Cardiac muscle cell (in vitro differentiated cells and primary cell): ENCODE measurements around the gene RYR2. TPM values are rescaled to one million over a fixed set of nuclear protein-coding genes. Genes with fewer than 3 reads are reported as not detected.

Experiments used
- DNase-seq, 2 donors: peaks; one replicate each; pipeline versions ENCODE4 v3.0.0 to v3.0.0-alpha.2; 2010 to 2017; ENCODE audit warnings: low read depth in 1 of 2, low spot score in 1 of 2
- H3K27ac ChIP-seq: fragments of 200-600 bp; sonication (generic); 2 replicates; pipeline ENCODE4 v1.5.1; 2016
- H3K27me3 ChIP-seq: fragments of 200-600 bp; sonication (generic); 2 replicates; pipeline ENCODE4 v1.6.0; 2016; ENCODE audit warnings: control low read depth
- H3K36me3 ChIP-seq: fragments of 200-600 bp; sonication (generic); 2 replicates; pipeline ENCODE4 v1.5.1; 2016; ENCODE audit warnings: control low read depth
- H3K4me1 ChIP-seq: fragments of 200-600 bp; sonication (generic); 2 replicates; pipeline ENCODE4 v1.8.1; 2017; ENCODE audit warnings: low read depth, mild to moderate bottlenecking, mixed run types
- H3K4me3 ChIP-seq: fragments of 200-600 bp; sonication (generic); 2 replicates; pipeline ENCODE4 v1.5.1; 2016; ENCODE audit warnings: mild to moderate bottlenecking
- H3K9me3 ChIP-seq: fragments of 200-600 bp; sonication (generic); 2 replicates; pipeline ENCODE4 v1.5.1; 2017; ENCODE audit warnings: low read depth, mild to moderate bottlenecking, control low read depth
- polyA plus RNA-seq: library from polyadenylated mRNA; unstranded; fragments of >200 nt; fragmentation: Nextera tagmentation; extraction: Ambion mirVana; gene quantifications from 2 replicates; pipeline ENCODE4 v1.2.1, GENCODE V29; 2016
- total RNA-seq: library from RNA; depleted of rRNA; stranded (reverse); fragments of >200 nt; gene quantifications from 2 replicates; pipeline ENCODE4 v1.2.3, GENCODE V29; 2016
- TF ChIP-seq, protein P1 (sequence below): IDR thresholded peaks from 2 replicates; pipeline ENCODE4 v1.5.1; 2012; ENCODE audit warnings: low read depth, mild to moderate bottlenecking, low read length

The RYR2 gene
- total and polyA plus RNA-seq, 2 experiments from 2014 or later: 29.8 to 155 TPM

DNA sequence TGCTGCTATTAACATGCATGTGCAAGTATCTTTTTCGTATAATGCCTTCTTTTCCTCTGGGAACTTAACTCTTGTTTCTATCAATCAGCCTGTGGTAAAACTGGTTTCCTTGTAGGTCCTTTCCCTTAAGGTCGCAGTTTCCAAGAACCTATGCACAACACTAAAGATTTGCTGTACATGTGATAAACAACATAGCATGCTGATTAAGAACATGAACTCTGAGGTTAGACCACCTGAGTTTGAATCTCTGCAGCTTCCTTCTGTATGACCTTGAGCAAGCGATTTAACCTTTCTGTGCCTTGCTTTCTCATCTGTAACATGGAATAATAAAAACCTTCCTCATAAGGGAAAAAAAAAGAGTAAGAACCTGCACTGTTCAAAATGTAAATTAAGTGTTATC lies 186.4 kb downstream of the RYR2 start:
- DNase-seq: no peak
- no peaks in the 10 kb centered on the region for H3K36me3 ChIP-seq
- H3K4me3 ChIP-seq: no peak overlapping the region
- H3K27me3 ChIP-seq: no peaks in the 10 kb centered on the region
- TF ChIP-seq, protein P1, sequence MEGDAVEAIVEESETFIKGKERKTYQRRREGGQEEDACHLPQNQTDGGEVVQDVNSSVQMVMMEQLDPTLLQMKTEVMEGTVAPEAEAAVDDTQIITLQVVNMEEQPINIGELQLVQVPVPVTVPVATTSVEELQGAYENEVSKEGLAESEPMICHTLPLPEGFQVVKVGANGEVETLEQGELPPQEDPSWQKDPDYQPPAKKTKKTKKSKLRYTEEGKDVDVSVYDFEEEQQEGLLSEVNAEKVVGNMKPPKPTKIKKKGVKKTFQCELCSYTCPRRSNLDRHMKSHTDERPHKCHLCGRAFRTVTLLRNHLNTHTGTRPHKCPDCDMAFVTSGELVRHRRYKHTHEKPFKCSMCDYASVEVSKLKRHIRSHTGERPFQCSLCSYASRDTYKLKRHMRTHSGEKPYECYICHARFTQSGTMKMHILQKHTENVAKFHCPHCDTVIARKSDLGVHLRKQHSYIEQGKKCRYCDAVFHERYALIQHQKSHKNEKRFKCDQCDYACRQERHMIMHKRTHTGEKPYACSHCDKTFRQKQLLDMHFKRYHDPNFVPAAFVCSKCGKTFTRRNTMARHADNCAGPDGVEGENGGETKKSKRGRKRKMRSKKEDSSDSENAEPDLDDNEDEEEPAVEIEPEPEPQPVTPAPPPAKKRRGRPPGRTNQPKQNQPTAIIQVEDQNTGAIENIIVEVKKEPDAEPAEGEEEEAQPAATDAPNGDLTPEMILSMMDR: no peak
- no peaks in the 10 kb centered on the region for H3K9me3 ChIP-seq
- H3K27ac ChIP-seq: no peak overlapping the region
- H3K4me1 ChIP-seq: peaks cover 24% of the 10 kb centered on the region

DNA sequence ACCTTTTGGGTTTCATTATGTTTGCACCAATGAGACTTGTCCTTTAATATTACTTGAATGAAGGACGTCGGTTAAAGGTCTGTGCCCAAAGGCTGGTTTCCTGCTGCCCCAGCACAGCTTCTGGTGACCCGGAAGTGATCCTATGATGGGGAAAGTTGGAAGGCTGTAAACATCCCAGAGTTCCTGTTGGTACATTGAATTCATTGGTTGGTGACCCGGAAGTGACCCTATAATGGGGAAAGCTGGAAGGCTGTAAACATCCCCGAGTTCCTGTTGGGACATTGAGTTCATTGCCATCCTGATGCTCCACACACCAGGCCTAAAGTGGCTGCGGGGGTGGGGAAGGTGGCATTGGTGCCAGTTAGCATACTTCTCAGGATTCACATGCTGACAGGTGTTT lies 187.3 kb downstream of the RYR2 start:
- no peaks in the 10 kb centered on the region for H3K9me3 ChIP-seq

DNA sequence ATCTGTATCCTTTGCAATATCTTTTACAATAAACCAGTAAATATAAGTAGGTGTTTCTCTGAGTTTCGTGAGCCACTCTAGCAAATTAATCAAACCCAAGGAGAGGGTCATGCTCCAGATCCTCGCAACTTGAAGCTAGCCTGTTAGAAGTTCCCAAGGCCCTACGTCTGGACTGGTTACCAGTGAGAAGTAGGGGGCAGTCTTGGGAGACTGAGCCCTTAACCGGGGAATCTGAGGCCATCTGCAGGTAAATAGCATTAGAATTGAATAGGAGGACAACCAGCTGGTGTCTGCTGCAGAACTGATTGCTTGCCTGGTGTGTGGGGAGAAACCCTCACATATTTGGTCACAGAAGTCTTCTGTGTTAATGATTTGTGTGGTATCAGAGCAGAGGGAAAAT lies 190.5 kb downstream of the RYR2 start:
- Histone ChIP-seq H3K27me3 (no peaks in the 10 kb centered on the region), H3K36me3 (no peaks in the 10 kb centered on the region), H3K9me3 (no peaks in the 10 kb centered on the region), H3K4me3 (no peak overlapping the region), H3K4me1 (peaks cover 41% of the 10 kb centered on the region), H3K27ac (peak overlapping the region; percentile 36)
- DNase-seq: no peak
- TF ChIP-seq, protein P1: no peak

More for the DNA sequence above, 187.3 kb downstream of the RYR2 start:
- Histone ChIP-seq H3K27me3 (no peaks in the 10 kb centered on the region), H3K27ac (no peak overlapping the region), H3K4me1 (peaks cover 30% of the 10 kb centered on the region), H3K4me3 (no peak overlapping the region), H3K36me3 (no peaks in the 10 kb centered on the region)
- DNase-seq: no peak
- TF ChIP-seq, protein P1: no peak

DNA sequence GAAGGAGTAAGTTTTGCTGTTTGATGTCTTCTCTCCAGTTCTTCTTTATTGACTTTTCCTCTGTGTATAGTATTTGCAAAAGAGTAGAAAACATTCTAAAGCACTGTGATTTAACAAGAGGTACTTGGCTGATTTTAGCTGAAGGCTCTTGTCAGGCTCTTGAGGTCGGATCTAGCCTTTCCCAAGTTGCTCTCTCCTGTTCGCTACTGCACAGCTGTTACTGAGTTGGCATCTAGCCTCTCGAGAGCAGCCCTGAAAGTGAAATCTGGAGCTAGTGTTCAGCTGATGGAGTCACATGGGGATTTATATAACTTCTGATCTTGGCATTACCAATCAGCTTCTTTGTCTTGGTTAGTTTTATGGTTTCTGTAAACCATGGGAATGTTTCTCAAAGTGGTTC lies 193.1 kb downstream of the RYR2 start:
- H3K27ac ChIP-seq: peak overlapping the region; percentile 42
- H3K9me3 ChIP-seq: no peaks in the 10 kb centered on the region
- TF ChIP-seq, protein P1: no peak
- peak in 1 of 2 donors; percentile 80 for DNase-seq
- peaks cover 36% of the 10 kb centered on the region for H3K4me1 ChIP-seq
- no peak overlapping the region for H3K4me3 ChIP-seq
- H3K27me3 ChIP-seq: no peaks in the 10 kb centered on the region
- no peaks in the 10 kb centered on the region for H3K36me3 ChIP-seq

DNA sequence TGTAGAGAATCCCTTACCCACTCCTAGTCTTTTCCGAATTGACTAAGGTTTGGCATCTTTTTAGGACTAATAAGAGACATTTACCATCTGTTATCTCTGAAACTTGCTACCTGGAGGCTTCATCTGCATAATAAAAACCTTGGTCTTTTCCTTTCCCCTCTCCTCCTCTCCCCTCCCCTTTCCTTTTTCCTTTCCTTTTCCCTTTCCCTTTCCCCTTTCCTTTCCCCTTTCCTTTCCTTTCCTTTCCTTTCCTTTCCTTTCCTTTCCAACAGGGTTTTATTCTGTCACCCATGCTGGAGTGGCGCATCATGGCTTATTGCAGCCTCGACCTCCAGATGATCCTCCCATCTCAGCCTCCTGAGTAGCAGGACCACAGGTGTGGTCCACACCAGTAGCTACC lies 195.7 kb downstream of the RYR2 start:
- DNase-seq: no peak
- H3K9me3 ChIP-seq: no peaks in the 10 kb centered on the region
- TF ChIP-seq, protein P1: no peak
- no peak overlapping the region for H3K27ac ChIP-seq
- no peaks in the 10 kb centered on the region for H3K27me3 ChIP-seq
- peaks cover 32% of the 10 kb centered on the region for H3K4me1 ChIP-seq
- H3K36me3 ChIP-seq: no peaks in the 10 kb centered on the region
- no peak overlapping the region for H3K4me3 ChIP-seq

DNA sequence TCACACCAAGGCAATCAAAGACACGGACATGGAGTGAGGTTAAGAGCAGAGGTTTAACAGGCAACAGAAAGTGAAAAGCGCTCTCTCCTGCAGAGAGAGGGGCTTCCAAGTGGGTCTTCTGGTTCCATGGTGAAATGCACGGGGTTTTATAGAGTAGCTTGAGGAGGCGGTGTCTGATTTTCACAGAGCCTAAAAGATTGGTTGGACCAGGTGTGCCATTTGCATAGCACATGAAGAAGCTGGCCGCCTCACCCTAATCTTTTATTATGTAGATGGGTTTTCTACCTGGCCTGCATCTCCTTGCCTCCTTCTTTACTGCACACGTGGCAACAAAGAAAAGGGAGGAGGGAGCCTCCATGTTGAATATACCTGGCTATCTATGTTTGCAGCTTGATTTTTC lies 197.3 kb downstream of the RYR2 start:
- Histone ChIP-seq H3K9me3 (no peaks in the 10 kb centered on the region), H3K27ac (peak overlapping the region; percentile 4), H3K27me3 (no peaks in the 10 kb centered on the region), H3K4me1 (peaks cover 29% of the 10 kb centered on the region), H3K36me3 (no peaks in the 10 kb centered on the region), H3K4me3 (no peak overlapping the region)
- TF ChIP-seq, protein P1: no peak
- DNase-seq: no peak
